Gastroesophageal sphincter (tissue), 4 donors: ENCODE results near the gene RNF40. TPM values are rescaled to one million over a fixed set of nuclear protein-coding genes. Genes with fewer than 3 reads are reported as not detected.
"Not testable (repeated sequence)": the region's sequence is repeated elsewhere in the genome, so short reads cannot be mapped to it uniquely, and the experiment has no call there.

Experiments
- ATAC-seq: fragments of 150-250 bp; one replicate; pipeline ENCODE4 v1.9.1; 2016; ENCODE audit warnings: mild to moderate bottlenecking, moderate library complexity
- H3K27ac ChIP-seq, 4 donors: fragments of 200-600 bp; sonication (generic) in 3 of 4; 1 replicate in 3 of 4; 2 replicates in 1 of 4; pipeline ENCODE4 v1.5.1; 2016 to 2019
- H3K27me3 ChIP-seq: fragments of 200-600 bp; sonication (generic); one replicate; pipeline ENCODE4 v1.5.1; 2019
- H3K36me3 ChIP-seq, 2 donors: fragments of 200-600 bp; sonication (generic); one replicate each; pipeline ENCODE4 v1.5.1; 2019; ENCODE audit warnings: control low read depth in 1 of 2
- H3K4me1 ChIP-seq, 3 donors: fragments of 200-600 bp; sonication (generic); 1 replicate in 2 of 3; 2 replicates in 1 of 3; pipeline ENCODE4 v1.5.1; 2016 to 2019; ENCODE audit warnings: control low read depth in 2 of 3
- H3K4me3 ChIP-seq, 2 donors: fragments of 200-600 bp; sonication (generic); one replicate each; pipeline ENCODE4 v1.5.1; 2019; ENCODE audit warnings: mild to moderate bottlenecking in 1 of 2, moderate library complexity in 1 of 2
- H3K9me3 ChIP-seq, 3 donors: fragments of 200-600 bp; sonication (generic); one replicate each; pipeline ENCODE4 v1.5.1; 2017 to 2019; ENCODE audit warnings: control low read depth in 2 of 3
- EP300 ChIP-seq: sonication (generic); formaldehyde crosslinking; IDR thresholded peaks from one replicate; pipeline ENCODE4 v1.6.1; 2017; ENCODE audit warnings: antibody characterized with exemption, mild to moderate bottlenecking
- POLR2A ChIP-seq, 2 donors: fragments of 450-650 bp; IDR thresholded peaks; one replicate each; pipeline ENCODE4 v1.6.1; 2017; ENCODE audit warnings: antibody characterized with exemption in 2 of 2, mild to moderate bottlenecking in 2 of 2, moderate library complexity in 1 of 2
- POLR2AphosphoS5 ChIP-seq: sonication (generic); formaldehyde crosslinking; IDR thresholded peaks from one replicate; pipeline ENCODE4 v1.6.1; 2017; ENCODE audit warnings: antibody characterized with exemption
- WGBS, 2 donors: methylation state at CpG; one replicate each; pipeline ENCODE4 v1.1.5; 2018; ENCODE audit warnings: low coverage in 1 of 2; 5-methylcytosine and 5-hydroxymethylcytosine counted together
- total RNA-seq, 4 donors: library from RNA; depleted of rRNA; stranded (reverse); fragments of >200 nt; gene quantifications; one replicate each; pipeline ENCODE4 v1.1.0, GENCODE V29; 2016
- TF ChIP-seq, protein P1 (sequence below), 4 experiments: fragments of 200-600 bp in 2 of 4; fragments of 450-650 bp in 2 of 4; sonication (generic) in 1 of 4; IDR thresholded peaks; one replicate each; pipeline ENCODE4 v1.5.1; 2017 to 2019; ENCODE audit warnings: antibody characterized with exemption in 4 of 4, mild to moderate bottlenecking in 2 of 4, moderate library complexity in 2 of 4

Gene RNF40
- total RNA-seq, 4 donors from 2014 or later = 76.4 to 108 (median 80.6) TPM

DNA sequence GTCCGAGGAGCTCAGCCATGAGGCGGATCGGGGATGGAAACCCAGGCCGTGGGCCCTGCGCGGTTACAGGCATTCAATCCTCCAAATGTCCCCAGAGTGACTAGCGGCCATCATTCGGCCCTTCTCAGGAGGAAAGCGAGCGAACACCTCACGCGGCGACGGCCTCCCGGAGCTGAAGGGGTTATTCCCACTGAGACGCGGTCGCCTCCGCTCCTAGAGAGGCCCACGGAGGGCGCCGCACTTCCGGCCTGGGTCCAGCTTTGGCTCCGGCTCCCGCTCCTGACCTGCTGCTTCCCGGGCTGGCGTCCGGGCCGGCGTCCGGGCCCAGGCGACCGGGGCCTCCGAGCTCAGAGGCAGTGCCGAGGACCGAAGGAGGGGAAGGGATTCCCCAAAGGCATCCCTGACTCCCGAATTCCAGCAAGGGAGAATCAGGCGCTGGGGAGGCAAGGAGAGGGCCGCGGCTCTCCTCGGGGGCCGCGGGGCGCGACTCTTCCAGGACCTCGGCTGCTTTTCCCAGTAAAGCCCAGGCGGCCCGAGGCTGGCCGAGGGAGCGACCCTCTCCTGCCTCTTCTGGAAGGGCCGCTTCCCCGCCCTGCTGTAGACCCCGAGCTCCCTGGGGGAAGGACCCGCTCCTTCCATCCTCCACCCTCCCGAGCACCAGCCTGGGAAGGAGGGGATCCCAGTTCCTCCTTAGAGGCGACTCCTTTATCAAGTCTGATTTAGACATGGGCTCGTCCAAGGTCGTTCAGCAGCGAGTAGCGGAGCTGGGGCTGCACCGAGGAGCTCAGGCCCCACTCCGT is 43.4 kb downstream of the RNF40 start:
- Histone ChIP-seq H3K27me3 (no peaks in the 10 kb centered on the region), H3K4me1 (peaks cover 0 to 24% (median 11%) of the 10 kb centered on the region in 3 donors), H3K27ac (peak overlapping the region; percentile 71 to 97 (median 92)), H3K4me3 (peak overlapping the region; percentile 59 to 89), H3K36me3 (no peaks in the 10 kb centered on the region), H3K9me3 (no peaks in the 10 kb centered on the region)
- ATAC-seq = peak; percentile 97
- WGBS, 2 donors = no CpG with 5 or more reads among the region's 62 CpGs
- TF ChIP-seq EP300 (no peak), POLR2AphosphoS5 (peak; percentile 96), POLR2A (IDR thresholded peaks at IDR 0.05) (peak; percentile 93 to 96)
- TF ChIP-seq, protein P1, sequence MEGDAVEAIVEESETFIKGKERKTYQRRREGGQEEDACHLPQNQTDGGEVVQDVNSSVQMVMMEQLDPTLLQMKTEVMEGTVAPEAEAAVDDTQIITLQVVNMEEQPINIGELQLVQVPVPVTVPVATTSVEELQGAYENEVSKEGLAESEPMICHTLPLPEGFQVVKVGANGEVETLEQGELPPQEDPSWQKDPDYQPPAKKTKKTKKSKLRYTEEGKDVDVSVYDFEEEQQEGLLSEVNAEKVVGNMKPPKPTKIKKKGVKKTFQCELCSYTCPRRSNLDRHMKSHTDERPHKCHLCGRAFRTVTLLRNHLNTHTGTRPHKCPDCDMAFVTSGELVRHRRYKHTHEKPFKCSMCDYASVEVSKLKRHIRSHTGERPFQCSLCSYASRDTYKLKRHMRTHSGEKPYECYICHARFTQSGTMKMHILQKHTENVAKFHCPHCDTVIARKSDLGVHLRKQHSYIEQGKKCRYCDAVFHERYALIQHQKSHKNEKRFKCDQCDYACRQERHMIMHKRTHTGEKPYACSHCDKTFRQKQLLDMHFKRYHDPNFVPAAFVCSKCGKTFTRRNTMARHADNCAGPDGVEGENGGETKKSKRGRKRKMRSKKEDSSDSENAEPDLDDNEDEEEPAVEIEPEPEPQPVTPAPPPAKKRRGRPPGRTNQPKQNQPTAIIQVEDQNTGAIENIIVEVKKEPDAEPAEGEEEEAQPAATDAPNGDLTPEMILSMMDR (IDR thresholded peaks at IDR 0.05) = peak in 2 of 4 experiments; percentile 6 to 26

DNA sequence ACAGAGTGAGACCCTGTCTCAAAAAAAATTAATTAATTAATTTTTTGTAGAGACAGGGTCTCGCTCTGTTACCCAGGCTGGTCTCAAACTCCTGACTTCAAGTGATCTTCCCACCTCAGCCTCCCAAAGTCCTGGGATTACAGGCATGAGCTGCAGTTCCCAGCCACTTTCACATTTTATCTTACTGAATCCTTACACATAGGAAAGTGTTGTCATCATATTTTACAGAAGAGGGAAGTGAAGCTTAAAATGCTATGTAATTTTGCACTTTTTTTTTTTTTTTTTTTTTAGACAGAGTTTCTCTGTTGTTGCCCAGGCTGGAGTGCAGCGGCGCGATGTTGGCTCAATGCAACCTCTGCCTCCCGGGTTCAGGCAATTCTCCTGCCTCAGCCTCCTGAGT is 46.0 kb downstream of the RNF40 start:
- Histone ChIP-seq H3K4me1 (peaks cover 0 to 24% (median 11%) of the 10 kb centered on the region in 3 donors), H3K4me3 (no peak overlapping the region), H3K27ac (no peak overlapping the region), H3K27me3 (no peaks in the 10 kb centered on the region), H3K36me3 (no peaks in the 10 kb centered on the region), H3K9me3 (no peaks in the 10 kb centered on the region)
- TF ChIP-seq POLR2A (IDR thresholded peaks at IDR 0.05) (no peak), POLR2AphosphoS5 (no peak), EP300 (no peak)
- TF ChIP-seq, protein P1 (IDR thresholded peaks at IDR 0.05) = no peak
- no peak for ATAC-seq
- WGBS, 2 donors = 76 to 100% methylated on average over 1 to 3 of the region's 5 CpGs

DNA sequence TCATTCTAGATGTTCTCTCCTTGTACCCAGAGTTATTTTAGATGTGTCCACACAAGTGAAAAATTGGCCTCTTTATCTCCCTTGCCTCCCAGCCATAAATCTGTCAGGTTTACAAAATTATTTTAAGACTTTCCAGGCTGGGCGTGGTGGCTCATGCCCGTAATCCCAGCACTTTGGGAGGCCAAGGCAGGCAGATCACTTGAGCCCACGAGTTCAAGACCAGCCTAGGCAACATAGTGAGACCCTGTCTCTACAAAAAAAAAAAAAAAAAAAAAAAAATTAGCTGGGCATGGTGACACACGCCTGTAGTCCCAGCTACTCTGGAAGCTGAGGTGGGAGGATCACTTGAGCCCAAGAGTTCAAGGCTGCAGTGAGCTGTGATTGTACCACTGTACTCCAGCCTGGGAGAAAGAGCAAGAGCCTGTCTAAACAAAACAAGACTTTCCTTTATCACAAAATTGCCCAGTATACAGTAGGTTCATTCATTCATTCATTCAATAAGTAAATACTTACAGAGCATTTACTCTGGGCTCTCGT is 46.8 kb downstream of the RNF40 start:
- ATAC-seq, H3K4me3 ChIP-seq, H3K27ac ChIP-seq, H3K9me3 ChIP-seq, H3K36me3 ChIP-seq, H3K27me3 ChIP-seq: not testable (repeated sequence)
- WGBS, 2 donors = 67 to 80% methylated on average over 1 to 3 of the region's 5 CpGs
- peaks cover 0 to 32% (median 15%) of the 10 kb centered on the region in 3 donors for H3K4me1 ChIP-seq

DNA sequence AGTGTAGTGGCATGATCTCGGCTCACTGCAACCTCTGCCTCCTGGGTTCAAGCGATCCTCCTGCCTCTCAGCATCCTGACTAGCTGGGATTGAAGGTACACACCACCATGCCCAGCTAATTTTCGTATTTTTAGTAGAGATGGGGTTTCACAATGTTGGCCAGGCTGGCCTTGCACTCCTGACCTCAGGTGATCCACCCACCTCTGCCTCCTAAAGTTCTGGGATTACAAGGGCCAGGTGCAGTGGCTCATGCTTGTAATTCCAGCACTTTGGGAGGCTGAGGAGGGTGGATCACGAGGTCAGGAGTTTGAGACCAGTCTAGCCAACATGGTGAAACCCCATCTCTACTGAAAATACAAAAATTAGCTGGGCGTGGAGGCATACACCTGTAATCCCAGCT is 47.6 kb downstream of the RNF40 start:
- H3K27me3 ChIP-seq, H3K27ac ChIP-seq, H3K9me3 ChIP-seq, H3K4me3 ChIP-seq, ATAC-seq, H3K36me3 ChIP-seq: not testable (repeated sequence)
- H3K4me1 ChIP-seq = peaks cover 0 to 38% (median 16%) of the 10 kb centered on the region in 3 donors
- WGBS, 2 donors = 80 to 94% methylated on average over 2 of the region's 5 CpGs

DNA sequence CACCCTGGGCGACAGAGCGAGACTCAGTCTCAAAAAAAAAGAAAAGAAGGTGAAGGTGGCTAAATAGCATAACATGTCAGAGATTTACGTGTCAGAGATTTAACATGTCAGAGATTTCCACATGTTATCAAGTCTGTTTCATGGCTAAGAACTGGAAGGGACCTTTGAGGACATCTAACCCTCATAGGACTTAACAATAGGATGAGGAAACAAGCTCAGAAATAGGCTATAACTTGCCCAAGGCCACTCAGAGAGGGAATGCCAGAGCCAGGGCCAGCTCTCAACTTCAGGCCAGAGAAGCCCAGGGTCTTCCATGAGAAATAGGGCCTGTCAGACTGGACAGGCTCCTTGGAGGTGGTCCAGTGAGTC is 51.7 kb downstream of the RNF40 start:
- Histone ChIP-seq H3K4me3 (peak overlapping the region; percentile 31 to 53), H3K36me3 (no peaks in the 10 kb centered on the region), H3K4me1 (peaks cover 0 to 18% (median 6%) of the 10 kb centered on the region in 3 donors), H3K9me3 (no peaks in the 10 kb centered on the region), H3K27ac (peak overlapping the region; percentile 11 to 86 (median 81)), H3K27me3 (no peaks in the 10 kb centered on the region)
- 80 to 83% methylated on average over 3 of the region's 3 CpGs for WGBS, 2 donors
- peak; percentile 14 for ATAC-seq
- TF ChIP-seq EP300 = no peak
- TF ChIP-seq POLR2A (IDR thresholded peaks at IDR 0.05) = no peak
- TF ChIP-seq POLR2AphosphoS5 = no peak
- TF ChIP-seq, protein P1 (IDR thresholded peaks at IDR 0.05) = no peak

DNA sequence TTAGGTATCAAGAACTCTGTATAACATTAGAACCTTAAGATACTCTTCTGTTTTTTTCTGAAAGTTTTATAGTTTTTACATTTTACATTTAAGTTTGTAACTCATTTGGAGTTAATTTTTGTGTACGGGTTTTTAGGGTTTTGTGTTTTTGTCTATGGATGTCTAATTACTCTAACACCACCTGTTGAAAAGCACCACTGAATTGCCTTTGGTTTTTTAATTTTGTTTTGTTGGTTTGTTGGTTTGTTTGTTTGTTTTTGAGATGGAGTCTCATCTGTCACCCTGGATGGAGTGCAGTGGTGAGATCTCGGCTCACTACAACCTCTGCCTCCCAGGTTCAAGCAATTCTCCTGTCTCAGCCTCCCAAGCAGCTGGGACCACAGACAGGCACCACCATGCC is 54.6 kb downstream of the RNF40 start:
- no peaks in the 10 kb centered on the region for H3K9me3 ChIP-seq
- H3K27ac ChIP-seq = no peak overlapping the region
- no peaks in the 10 kb centered on the region for H3K27me3 ChIP-seq
- 38 to 60% methylated on average over 1 to 2 of the region's 2 CpGs for WGBS, 2 donors
- no peak overlapping the region for H3K4me3 ChIP-seq
- peaks cover 0 to 18% (median 6%) of the 10 kb centered on the region in 3 donors for H3K4me1 ChIP-seq
- no peaks in the 10 kb centered on the region for H3K36me3 ChIP-seq
- TF ChIP-seq POLR2AphosphoS5 (no peak), POLR2A (IDR thresholded peaks at IDR 0.05) (no peak), EP300 (no peak)
- TF ChIP-seq, protein P1 (IDR thresholded peaks at IDR 0.05) = no peak
- ATAC-seq = no peak
